Right atrium auricular region (tissue), 2 donors: ENCODE results near the gene SPPL2B. TPM values are rescaled to one million over a fixed set of nuclear protein-coding genes. Genes with fewer than 3 reads are reported as not detected.

Experiments
- DNase-seq: peaks from one replicate; pipeline ENCODE4 v3.0.0-alpha.2; 2019; ENCODE audit warnings: low spot score
- H3K27ac ChIP-seq, 2 donors: fragments of 200-600 bp; sonication (generic); 1 replicate in 1 of 2; 2 replicates in 1 of 2; pipeline ENCODE4 v1.5.1; 2016 to 2019
- H3K27me3 ChIP-seq, 2 donors: fragments of 200-600 bp; sonication (generic); one replicate each; pipeline versions ENCODE4 v1.5.1 to v1.6.0; 2017 to 2019
- H3K36me3 ChIP-seq: fragments of 200-600 bp; sonication (generic); one replicate; pipeline ENCODE4 v1.5.1; 2016
- H3K4me1 ChIP-seq, 2 donors: fragments of 200-600 bp; sonication (generic); one replicate each; pipeline versions ENCODE4 v1.5.1 to v1.6.0; 2017 to 2019
- H3K4me3 ChIP-seq, 2 donors: fragments of 200-600 bp; sonication (generic); 1 replicate in 1 of 2; 2 replicates in 1 of 2; pipeline ENCODE4 v1.5.1; 2017 to 2019; ENCODE audit warnings: mild to moderate bottlenecking in 1 of 2, moderate library complexity in 1 of 2
- H3K9me3 ChIP-seq, 2 donors: fragments of 200-600 bp; sonication (generic); one replicate each; pipeline ENCODE4 v1.5.1; 2019
- total RNA-seq, 2 donors: library from RNA; depleted of rRNA; stranded (reverse); fragments of >200 nt; gene quantifications; one replicate each; pipeline ENCODE4 v1.1.0, GENCODE V29; 2016
- TF ChIP-seq, protein P1 (sequence below), 2 donors: fragments of 200-600 bp; sonication (generic); IDR thresholded peaks; one replicate each; pipeline ENCODE4 v1.5.1; 2019; ENCODE audit warnings: antibody characterized with exemption in 2 of 2

SPPL2B gene
- total RNA-seq, 2 donors from 2014 or later = 16.7 to 19.8 TPM

DNA sequence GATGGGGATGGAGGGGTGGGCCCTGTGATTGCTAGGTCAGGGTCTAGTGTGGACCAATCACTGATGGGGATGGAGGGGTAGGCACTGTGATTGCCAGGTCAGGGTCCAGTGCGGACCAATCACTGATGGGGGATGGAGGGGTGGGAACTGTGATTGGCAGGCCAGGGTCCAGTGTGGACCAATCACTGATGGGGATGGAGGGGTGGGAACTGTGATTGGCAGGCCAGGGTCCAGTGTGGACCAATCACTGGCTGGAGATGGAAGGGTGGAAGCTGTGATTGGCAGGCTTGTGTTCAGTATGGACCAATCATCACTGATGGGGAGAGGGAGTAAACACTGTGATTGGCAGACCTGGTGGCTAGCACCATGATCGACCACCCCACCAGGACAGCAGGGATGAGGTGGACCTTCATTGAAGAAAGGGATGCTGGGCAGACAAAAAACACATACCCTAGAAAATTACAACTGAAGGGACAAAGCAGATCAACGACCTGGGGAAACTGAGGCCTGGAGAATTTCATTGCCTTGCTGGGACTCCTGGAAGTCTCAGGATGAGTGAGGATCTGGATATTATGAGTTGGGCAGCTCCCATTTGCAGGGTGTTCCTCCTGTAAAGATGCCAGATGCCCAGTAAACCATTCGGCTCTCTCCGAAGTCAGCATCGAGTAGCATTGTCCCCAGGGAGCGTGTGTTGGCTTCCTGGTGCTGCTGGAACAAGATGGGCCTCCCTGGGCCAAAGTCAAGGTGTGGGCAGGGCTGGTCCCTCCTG lies 47.1 kb downstream of the SPPL2B start:
- H3K4me1 ChIP-seq = no peaks in the 10 kb centered on the region
- DNase-seq = no peak

DNA sequence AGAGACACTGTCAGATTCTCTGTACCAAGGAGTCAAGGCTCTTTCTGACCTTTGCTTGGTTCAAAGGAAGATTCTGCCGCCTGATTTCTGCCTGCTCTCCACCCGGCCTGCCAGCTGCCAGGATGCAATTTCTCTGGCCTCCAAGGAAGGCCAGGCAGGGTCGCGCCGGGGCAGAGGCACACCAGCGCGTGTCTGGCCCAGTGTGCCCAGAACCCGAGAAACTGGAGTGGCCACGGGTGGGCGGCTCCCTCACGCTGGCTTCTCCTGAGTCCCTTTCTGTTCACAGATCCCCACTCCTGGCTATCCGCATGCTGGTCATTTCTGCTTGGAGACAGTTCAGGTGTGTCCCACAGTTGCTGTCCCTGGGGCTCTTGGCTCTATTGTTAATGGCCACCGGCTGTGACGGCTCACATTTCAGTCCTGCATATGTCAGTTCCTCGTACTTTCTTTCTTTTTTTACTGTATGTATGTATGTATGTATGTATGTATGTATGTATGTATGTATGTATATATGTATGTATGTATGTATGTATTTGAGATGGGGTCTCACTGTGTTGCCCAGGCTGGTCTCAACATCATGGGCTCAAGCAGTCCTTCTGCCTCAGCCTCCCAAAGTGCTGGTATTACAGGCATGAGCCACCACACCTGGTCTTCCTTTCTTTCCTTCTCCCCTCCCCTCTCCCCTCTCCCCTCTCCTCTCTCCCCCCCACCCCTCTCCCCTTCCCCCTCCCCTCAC lies 48.5 kb downstream of the SPPL2B start:
- H3K27ac ChIP-seq = no peak overlapping the region
- peaks cover 0 to 10% of the 10 kb centered on the region in 2 donors for H3K9me3 ChIP-seq
- H3K4me1 ChIP-seq = no peaks in the 10 kb centered on the region
- DNase-seq = no peak
- H3K36me3 ChIP-seq = no peaks in the 10 kb centered on the region
- TF ChIP-seq, protein P1, sequence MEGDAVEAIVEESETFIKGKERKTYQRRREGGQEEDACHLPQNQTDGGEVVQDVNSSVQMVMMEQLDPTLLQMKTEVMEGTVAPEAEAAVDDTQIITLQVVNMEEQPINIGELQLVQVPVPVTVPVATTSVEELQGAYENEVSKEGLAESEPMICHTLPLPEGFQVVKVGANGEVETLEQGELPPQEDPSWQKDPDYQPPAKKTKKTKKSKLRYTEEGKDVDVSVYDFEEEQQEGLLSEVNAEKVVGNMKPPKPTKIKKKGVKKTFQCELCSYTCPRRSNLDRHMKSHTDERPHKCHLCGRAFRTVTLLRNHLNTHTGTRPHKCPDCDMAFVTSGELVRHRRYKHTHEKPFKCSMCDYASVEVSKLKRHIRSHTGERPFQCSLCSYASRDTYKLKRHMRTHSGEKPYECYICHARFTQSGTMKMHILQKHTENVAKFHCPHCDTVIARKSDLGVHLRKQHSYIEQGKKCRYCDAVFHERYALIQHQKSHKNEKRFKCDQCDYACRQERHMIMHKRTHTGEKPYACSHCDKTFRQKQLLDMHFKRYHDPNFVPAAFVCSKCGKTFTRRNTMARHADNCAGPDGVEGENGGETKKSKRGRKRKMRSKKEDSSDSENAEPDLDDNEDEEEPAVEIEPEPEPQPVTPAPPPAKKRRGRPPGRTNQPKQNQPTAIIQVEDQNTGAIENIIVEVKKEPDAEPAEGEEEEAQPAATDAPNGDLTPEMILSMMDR (IDR thresholded peaks at IDR 0.05) = no peak
- no peak overlapping the region for H3K4me3 ChIP-seq
- H3K27me3 ChIP-seq = no peaks in the 10 kb centered on the region

More for the DNA sequence above, 47.1 kb downstream of the SPPL2B start:
- Histone ChIP-seq H3K4me3 (no peak overlapping the region), H3K27me3 (no peaks in the 10 kb centered on the region), H3K9me3 (peaks cover 0 to 4% of the 10 kb centered on the region in 2 donors), H3K27ac (no peak overlapping the region), H3K36me3 (no peaks in the 10 kb centered on the region)
- TF ChIP-seq, protein P1 (IDR thresholded peaks at IDR 0.05) = no peak

- Histone ChIP-seq H3K27me3 (no peaks in the 10 kb centered on the region), H3K9me3 (peaks cover 0 to 10% of the 10 kb centered on the region in 2 donors), H3K36me3 (no peaks in the 10 kb centered on the region), H3K4me1 (peaks cover 0 to 4% of the 10 kb centered on the region in 2 donors), H3K4me3 (no peak overlapping the region), H3K27ac (no peak overlapping the region)
- TF ChIP-seq, protein P1 (IDR thresholded peaks at IDR 0.05) = no peak
- no peak for DNase-seq
Measured at GRCh38 chr19:2380567-2380966, 52.1 kb downstream of the SPPL2B start.

GRCh38 chr19:2381148-2381820 lies 52.8 kb downstream of the SPPL2B start:
- no peak for DNase-seq
- TF ChIP-seq, protein P1 (IDR thresholded peaks at IDR 0.05) = no peak
- Histone ChIP-seq H3K27ac (no peak overlapping the region), H3K4me3 (no peak overlapping the region), H3K9me3 (peaks cover 0 to 10% of the 10 kb centered on the region in 2 donors), H3K4me1 (peaks cover 0 to 4% of the 10 kb centered on the region in 2 donors), H3K36me3 (no peaks in the 10 kb centered on the region), H3K27me3 (no peaks in the 10 kb centered on the region)

- DNase-seq = no peak
- no peak overlapping the region for H3K4me3 ChIP-seq
- no peaks in the 10 kb centered on the region for H3K27me3 ChIP-seq
- H3K4me1 ChIP-seq = peaks cover 0 to 4% of the 10 kb centered on the region in 2 donors
- H3K27ac ChIP-seq = no peak overlapping the region
- H3K36me3 ChIP-seq = no peaks in the 10 kb centered on the region
- TF ChIP-seq, protein P1 (IDR thresholded peaks at IDR 0.05) = no peak
- peaks cover 0 to 10% of the 10 kb centered on the region in 2 donors for H3K9me3 ChIP-seq
Measured at GRCh38 chr19:2382530-2383222, 54.2 kb downstream of the SPPL2B start.
